ENCODE data around the gene AUTS2.

AUTS2 gene

DNA sequence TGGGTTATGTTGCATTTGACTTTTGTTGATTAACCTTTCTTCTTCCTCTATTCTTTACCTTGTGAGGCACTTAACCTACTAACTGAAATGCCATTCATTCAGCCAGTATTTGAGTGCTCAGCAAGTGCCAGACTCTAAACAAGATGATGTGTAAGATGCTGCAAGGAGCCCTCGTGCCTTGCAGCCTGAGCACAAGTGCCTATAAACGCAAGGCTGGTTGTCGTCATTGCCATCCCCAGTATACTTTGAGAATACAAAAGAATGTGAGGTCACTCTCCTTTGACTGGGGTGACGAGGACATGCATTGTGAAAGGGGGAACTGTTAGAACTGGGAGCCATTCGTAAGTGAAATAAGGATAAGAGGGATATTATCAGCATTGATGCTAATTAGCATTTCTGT, 103.0 kb downstream of the AUTS2 start:
- DNase-seq (ENCODE audit: low spot score) (no peak), ATAC-seq (ENCODE audit: low read depth) (no peak)
- TF ChIP-seq, protein P1, sequence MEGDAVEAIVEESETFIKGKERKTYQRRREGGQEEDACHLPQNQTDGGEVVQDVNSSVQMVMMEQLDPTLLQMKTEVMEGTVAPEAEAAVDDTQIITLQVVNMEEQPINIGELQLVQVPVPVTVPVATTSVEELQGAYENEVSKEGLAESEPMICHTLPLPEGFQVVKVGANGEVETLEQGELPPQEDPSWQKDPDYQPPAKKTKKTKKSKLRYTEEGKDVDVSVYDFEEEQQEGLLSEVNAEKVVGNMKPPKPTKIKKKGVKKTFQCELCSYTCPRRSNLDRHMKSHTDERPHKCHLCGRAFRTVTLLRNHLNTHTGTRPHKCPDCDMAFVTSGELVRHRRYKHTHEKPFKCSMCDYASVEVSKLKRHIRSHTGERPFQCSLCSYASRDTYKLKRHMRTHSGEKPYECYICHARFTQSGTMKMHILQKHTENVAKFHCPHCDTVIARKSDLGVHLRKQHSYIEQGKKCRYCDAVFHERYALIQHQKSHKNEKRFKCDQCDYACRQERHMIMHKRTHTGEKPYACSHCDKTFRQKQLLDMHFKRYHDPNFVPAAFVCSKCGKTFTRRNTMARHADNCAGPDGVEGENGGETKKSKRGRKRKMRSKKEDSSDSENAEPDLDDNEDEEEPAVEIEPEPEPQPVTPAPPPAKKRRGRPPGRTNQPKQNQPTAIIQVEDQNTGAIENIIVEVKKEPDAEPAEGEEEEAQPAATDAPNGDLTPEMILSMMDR (IDR thresholded peaks at IDR 0.05; ENCODE audit: poor library complexity, severe bottlenecking): no peak
- Histone ChIP-seq H3K27me3 (ENCODE audit: insufficient read depth, poor library complexity, severe bottlenecking) (no peaks in the 10 kb centered on the region), H3K9me3 (ENCODE audit: severe bottlenecking) (no peaks in the 10 kb centered on the region), H3K36me3 (ENCODE audit: low read depth) (no peaks in the 10 kb centered on the region), H3K4me3 (ENCODE audit: severe bottlenecking) (no peak overlapping the region), H3K27ac (ENCODE audit: poor library complexity, severe bottlenecking) (no peak overlapping the region), H3K4me1 (ENCODE audit: insufficient read depth, poor library complexity, severe bottlenecking) (no peaks in the 10 kb centered on the region)

DNA sequence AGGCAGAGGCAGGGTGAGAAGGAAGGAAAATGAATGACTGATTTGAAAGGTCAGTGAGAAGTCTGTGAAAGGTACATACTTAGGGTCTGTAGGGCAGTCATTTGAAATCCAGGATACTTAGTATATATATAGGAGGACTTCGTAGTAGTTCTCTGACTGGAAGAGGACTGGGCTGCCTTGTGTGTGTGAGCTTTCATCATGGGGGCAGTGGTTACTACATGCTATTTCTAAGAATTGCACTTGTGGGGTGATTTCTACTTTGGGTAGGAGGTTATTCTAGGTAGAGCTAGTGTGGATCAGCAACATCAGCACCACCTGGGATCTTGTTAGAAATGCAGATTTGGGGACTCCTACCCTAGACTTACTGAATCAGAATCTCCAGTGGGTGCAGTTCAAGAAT, 104.1 kb downstream of the AUTS2 start:
- TF ChIP-seq, protein P1 (IDR thresholded peaks at IDR 0.05; ENCODE audit: poor library complexity, severe bottlenecking): no peak
- H3K4me1 ChIP-seq (ENCODE audit: insufficient read depth, poor library complexity, severe bottlenecking): no peaks in the 10 kb centered on the region

DNA sequence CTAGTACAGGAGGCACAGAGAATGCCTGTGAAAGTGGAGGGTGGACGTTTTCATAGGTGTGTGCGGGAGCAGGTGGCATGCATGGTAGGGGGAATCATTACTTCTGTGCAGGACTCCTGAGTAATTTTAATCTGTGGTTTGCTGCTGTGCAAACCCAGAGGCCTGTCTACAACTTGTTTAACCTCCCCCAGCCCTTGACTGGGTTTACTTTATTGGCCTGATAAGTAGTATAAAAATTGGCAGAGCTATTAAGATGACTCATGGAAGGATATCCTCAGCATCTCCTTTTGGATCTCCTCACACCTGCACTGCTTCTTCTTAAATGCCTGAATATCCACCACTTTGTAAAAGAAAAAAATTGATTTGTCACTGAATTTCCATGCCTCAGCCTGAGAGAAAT, 104.8 kb downstream of the AUTS2 start:
- H3K27me3 ChIP-seq (ENCODE audit: insufficient read depth, poor library complexity, severe bottlenecking): no peaks in the 10 kb centered on the region
- H3K4me3 ChIP-seq (ENCODE audit: severe bottlenecking): no peak overlapping the region
- no peak for ATAC-seq (ENCODE audit: low read depth)
- no peak overlapping the region for H3K27ac ChIP-seq (ENCODE audit: poor library complexity, severe bottlenecking)
- DNase-seq (ENCODE audit: low spot score): no peak
- no peaks in the 10 kb centered on the region for H3K36me3 ChIP-seq (ENCODE audit: low read depth)
- no peaks in the 10 kb centered on the region for H3K4me1 ChIP-seq (ENCODE audit: insufficient read depth, poor library complexity, severe bottlenecking)
- H3K9me3 ChIP-seq (ENCODE audit: severe bottlenecking): no peaks in the 10 kb centered on the region
- TF ChIP-seq, protein P1 (IDR thresholded peaks at IDR 0.05; ENCODE audit: poor library complexity, severe bottlenecking): no peak

More for the DNA sequence above, 104.1 kb downstream of the AUTS2 start:
- DNase-seq (ENCODE audit: low spot score) (no peak), ATAC-seq (ENCODE audit: low read depth) (no peak)
- Histone ChIP-seq H3K9me3 (ENCODE audit: severe bottlenecking) (no peaks in the 10 kb centered on the region), H3K4me3 (ENCODE audit: severe bottlenecking) (no peak overlapping the region), H3K36me3 (ENCODE audit: low read depth) (no peaks in the 10 kb centered on the region), H3K27ac (ENCODE audit: poor library complexity, severe bottlenecking) (no peak overlapping the region), H3K27me3 (ENCODE audit: insufficient read depth, poor library complexity, severe bottlenecking) (no peaks in the 10 kb centered on the region)

DNA sequence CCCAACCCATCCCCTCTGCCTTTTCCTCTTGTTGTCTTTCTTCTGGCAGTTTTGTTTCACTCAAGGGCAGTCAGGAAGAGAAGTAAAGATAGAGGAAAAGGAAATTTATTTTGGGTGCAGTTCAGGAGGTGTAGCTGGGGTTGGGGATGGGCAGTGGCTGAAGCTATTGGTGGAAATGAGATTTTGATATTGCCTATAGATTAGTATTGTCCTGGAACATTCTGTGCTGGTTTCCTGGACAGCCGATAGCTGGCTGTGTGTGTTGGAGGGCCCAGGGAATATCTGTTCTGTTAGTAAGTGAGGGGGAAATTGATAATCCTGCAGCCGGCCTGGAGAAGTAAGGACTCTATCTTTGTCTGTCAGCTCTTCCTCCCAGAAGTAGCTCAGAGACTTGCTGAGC, 107.8 kb downstream of the AUTS2 start:
- H3K27me3 ChIP-seq (ENCODE audit: insufficient read depth, poor library complexity, severe bottlenecking): no peaks in the 10 kb centered on the region
- H3K36me3 ChIP-seq (ENCODE audit: low read depth): no peaks in the 10 kb centered on the region
- DNase-seq (ENCODE audit: low spot score): no peak
- no peak overlapping the region for H3K27ac ChIP-seq (ENCODE audit: poor library complexity, severe bottlenecking)
- no peak overlapping the region for H3K4me3 ChIP-seq (ENCODE audit: severe bottlenecking)
- TF ChIP-seq, protein P1 (IDR thresholded peaks at IDR 0.05; ENCODE audit: poor library complexity, severe bottlenecking): no peak
- ATAC-seq (ENCODE audit: low read depth): no peak
- no peaks in the 10 kb centered on the region for H3K9me3 ChIP-seq (ENCODE audit: severe bottlenecking)
- H3K4me1 ChIP-seq (ENCODE audit: insufficient read depth, poor library complexity, severe bottlenecking): no peaks in the 10 kb centered on the region

DNA sequence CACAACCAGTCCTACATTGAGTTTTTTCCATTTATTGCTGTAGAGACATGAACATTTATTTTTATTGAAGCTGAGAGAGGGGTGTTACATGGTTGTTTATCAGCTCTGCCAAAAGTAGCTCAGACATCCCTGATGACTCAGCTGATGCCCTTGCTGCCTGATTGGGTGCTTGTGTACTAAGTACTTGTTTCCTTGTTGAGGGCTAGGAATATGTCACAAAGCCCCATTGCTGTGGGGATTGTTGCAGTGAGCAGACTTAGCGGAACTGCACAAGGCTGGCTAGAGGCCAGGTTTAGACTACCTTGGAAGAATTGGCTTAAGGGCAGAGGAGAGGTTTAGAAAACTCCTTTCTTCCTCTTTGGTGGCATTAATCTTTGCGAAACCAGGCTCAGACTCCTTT, 110.6 kb downstream of the AUTS2 start:
- H3K36me3 ChIP-seq (ENCODE audit: low read depth): no peaks in the 10 kb centered on the region
- no peaks in the 10 kb centered on the region for H3K27me3 ChIP-seq (ENCODE audit: insufficient read depth, poor library complexity, severe bottlenecking)
- TF ChIP-seq, protein P1 (IDR thresholded peaks at IDR 0.05; ENCODE audit: poor library complexity, severe bottlenecking): no peak
- no peak overlapping the region for H3K4me3 ChIP-seq (ENCODE audit: severe bottlenecking)
- no peaks in the 10 kb centered on the region for H3K9me3 ChIP-seq (ENCODE audit: severe bottlenecking)
- H3K27ac ChIP-seq (ENCODE audit: poor library complexity, severe bottlenecking): no peak overlapping the region
- DNase-seq (ENCODE audit: low spot score) (no peak), ATAC-seq (ENCODE audit: low read depth) (no peak)
- no peaks in the 10 kb centered on the region for H3K4me1 ChIP-seq (ENCODE audit: insufficient read depth, poor library complexity, severe bottlenecking)
